GM18520 (cell line): ENCODE results near the gene ARL13A.
"Not testable (repeated sequence)": the region's sequence is repeated elsewhere in the genome, so short reads cannot be mapped to it uniquely, and the experiment has no call there.

ENCODE experiments used
- ATAC-seq: cut with Tn5 transposase; IDR thresholded peaks from one replicate; pipeline ENCODE4 v1.9.1; 2021; ENCODE audit not compliant: unreplicated experiment

Gene ARL13A

GRCh38 chrX:100969408-100969807 lies at the start of gene ARL13A:
Gene ARL13A, plus strand, starts transcription at chrX:100969708. Its CDS starts 3,982 bp downstream, at chrX:100973690.
- no peak for ATAC-seq

GRCh38 chrX:100924375-100924774 lies 45.1 kb upstream of the ARL13A start:
- no peak for ATAC-seq

GRCh38 chrX:100926453-100926852 lies 43.1 kb upstream of the ARL13A start:
- no peak for ATAC-seq

GRCh38 chrX:100928660-100929613 lies 40.6 kb upstream of the ARL13A start, which contains the start of gene XKRX:
Gene XKRX, minus strand, starts transcription at chrX:100928917. Its CDS starts 613 bp downstream, at chrX:100928304.
- peak; percentile 32 for ATAC-seq

- peak; percentile 64 for ATAC-seq
Measured at GRCh38 chrX:100931218-100931924, 38.1 kb upstream of the ARL13A start.

DNA sequence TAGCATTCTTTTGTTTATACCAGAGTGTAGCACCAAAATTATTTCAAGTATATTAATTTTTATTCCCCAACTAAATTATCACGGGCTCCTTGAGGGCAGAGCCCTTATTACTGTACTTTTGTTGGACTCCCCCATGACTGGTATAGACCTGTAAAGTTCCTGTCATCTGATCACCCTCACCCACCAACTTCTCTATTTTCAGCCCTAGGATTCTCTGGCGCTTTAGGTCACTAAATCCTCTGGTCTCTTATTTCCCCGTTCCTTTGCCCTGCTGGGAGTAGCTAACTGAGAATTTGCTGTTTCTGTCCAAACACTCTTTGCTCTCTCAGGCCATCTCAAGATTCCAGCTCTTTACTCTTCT lies 37.6 kb upstream of the ARL13A start:
- no peak for ATAC-seq

GRCh38 chrX:100935767-100936166 lies 33.7 kb upstream of the ARL13A start:
- ATAC-seq = no peak

GRCh38 chrX:100939333-100939732 lies 30.2 kb upstream of the ARL13A start:
- no peak for ATAC-seq

GRCh38 chrX:100944601-100945000 lies 24.9 kb upstream of the ARL13A start:
- no peak for ATAC-seq

DNA sequence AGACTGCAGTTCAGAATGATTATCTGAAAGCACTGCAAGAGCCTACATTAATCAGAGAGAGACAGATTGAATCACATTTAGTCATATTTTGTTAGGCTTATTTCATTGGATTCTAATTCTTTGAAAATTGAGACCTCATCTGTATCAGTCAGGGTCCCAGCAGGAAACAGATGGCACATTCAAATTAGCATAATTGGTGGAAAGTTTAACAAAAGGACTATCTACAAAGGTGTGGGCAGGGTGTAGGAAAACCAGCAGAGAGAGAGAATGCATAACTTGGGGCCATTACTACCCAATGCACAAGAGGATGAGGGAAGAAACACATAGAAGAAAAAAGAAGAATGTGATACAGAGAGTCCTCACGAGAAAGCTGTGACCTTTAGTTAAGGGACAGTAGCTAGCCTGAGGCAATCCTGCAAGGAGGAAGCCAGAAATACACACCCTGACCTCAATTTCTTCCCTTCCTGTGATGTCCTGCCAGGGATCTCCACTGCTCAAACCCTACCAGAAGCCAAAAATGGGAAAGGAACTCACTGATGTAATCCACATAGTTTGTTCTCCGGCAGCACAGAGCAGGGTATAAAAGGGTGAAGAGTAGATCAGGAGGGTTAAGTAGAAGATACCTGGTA lies 23.1 kb upstream of the ARL13A start:
- no peak for ATAC-seq

DNA sequence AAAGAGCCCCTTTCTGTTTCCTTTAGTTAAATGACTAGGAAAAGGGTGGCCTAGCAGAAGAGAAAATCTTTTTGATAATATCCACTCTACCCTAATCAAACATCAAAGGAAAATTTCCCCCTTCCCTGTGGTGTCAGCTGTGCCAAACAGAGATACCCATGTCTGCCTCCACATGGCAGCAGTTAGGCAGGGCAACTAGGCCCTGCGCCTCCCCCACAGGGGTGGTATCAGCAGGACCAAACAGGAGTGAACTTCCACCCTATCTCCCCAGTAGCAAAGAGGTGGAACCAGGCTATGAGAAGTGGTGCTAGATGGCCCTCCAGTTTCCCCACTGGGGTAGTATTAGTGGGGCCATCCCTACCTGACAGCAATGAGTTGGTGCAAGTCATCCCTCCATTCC lies 21.0 kb upstream of the ARL13A start:
- no peak for ATAC-seq

DNA sequence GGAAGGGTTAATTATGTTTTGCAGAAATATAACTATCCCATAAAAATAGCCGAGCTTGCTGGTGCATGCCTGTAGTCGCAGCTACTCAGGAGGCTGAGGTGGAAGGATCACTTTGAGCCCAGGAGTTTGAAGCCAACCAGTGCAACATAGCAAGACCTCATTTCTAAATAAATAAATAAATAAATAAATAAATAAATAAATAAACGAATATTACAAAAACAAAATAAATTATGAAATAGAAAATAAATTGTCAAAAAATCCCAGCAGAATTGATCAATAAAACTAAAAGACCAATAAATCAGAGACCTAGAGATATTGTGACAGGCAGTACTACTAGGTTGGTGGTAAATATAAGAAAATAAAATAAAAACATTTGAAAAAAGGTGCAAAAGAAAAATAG lies 6.7 kb upstream of the ARL13A start:
- ATAC-seq = no peak

DNA sequence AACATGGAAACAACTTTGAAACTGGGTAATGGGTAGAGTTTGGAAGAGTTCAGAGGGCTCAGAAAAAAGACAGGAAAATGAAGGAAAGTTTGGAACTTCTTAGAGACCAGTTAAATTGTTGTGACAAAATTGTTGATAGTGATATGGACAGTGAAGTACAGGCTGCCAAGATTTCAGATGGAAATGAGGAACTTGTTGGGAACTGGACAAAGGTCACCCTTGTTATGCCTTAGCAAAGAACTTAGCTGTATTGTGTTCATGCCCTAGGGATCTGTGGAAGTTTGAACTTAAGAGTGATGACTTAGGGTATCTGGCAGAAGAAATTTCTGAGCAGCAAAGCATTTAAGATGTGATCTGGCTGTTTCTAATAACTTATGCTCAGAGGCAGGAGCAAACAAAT lies 5.1 kb upstream of the ARL13A start:
- no peak for ATAC-seq

DNA sequence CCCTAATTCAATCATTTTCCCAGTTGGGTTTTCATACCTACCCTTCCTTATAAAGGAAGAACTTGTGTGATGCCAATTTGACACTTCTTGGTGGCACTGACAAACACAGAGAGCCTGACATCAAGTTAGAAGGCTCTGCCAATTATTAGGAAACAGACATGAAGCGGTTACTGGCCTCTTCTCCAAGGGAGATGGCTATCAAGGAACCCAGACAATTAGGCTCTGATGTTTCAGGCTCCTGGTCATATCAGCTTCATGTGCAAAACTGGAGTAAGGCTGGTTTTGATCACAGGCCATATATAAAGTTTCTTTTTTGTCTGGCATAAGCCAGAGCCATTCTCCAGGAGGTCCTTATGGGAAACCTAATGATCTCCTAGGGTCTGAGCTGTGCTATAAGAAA lies 428 bp downstream of the ARL13A start:
- no peak for ATAC-seq

DNA sequence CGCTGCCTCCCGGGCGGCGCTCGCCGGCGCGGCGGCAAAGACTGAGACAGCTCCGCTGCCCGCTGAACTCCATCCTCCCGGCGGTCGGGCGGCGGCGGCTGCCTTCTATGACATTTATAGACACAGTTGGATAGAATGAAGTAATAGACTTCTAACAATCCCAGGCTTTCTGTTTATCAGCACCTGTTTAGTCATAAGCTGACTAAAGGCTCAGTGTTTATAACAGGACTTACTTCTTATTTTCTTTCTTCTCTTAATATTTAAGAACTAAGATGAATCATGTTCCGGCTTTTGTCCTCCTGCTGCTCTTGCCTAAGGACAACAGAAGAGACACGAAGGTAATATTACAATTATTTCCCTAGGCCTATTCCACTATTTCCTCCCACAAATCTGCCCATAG lies 3.9 kb downstream of the ARL13A start:
- no peak for ATAC-seq

DNA sequence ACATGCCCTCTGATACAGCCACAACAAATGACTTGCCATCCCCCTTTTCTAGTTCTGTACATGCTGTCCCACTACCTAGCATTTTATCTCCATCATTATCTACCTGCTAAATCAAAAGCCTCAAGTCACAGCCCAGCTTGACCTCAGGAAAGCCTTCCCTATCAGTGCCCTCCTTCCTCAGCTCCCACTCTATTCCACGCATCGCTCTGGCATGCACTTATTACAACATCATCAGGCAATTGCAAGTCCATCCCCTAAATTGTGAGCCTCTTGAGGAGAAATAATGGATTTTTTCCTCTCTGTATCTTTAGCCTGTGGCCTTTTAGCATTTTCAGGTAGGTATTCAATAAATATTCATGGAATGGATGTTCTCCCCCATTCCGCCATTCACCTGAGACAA lies 5.7 kb downstream of the ARL13A start:
- ATAC-seq = no peak

- no peak for ATAC-seq
Measured at GRCh38 chrX:100976211-100976610, 6.7 kb downstream of the ARL13A start.

GRCh38 chrX:100979881-100980607 lies 10.5 kb downstream of the ARL13A start:
- ATAC-seq = no peak

DNA sequence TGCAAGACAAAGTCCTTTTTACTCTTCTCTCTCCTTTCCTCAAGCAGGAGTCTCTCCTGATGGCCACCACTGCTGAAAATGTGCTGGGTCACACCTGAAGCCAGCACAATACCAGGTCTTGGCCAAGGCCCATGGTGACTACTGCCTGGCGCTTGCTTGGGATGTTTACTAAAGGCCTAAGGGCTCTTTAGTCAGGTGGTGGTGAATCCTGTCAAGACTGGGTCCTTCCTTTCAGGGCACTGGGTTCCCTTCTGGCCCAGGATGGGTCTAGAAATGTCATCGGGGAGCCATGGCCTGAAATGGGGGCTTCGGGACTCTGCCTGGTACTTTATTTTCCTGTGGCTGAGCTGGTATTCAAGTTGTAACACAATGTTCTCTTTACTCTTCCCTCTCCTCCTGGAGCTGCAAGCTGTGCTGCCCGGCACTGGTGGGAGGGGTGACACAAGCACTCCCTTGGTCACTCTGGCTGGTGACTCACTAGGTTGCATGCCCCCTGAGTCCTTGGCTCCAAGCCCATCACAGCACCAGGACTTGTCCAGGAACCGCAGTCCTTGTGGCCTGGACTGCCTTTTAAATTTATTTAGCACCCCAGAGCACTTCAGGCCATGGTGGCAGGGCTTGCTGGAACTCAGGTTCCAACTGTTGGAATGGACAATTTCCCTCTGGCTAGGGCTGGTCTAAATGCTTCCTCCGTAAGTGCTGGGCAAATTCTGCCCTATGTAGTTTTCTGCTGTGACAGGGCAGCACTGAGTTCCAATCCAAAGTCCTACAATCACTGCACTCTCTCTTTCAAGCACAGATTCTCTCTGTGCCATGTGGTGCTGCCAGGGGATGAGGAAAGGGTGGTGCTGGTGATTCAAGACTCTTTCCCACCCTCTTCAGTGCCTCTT lies 11.3 kb downstream of the ARL13A start:
- ATAC-seq = no peak

GRCh38 chrX:100981498-100981845 lies 12.0 kb downstream of the ARL13A start:
- ATAC-seq = not testable (repeated sequence)
